Tibial artery (tissue), 4 donors: ENCODE results near the gene GPR4.

Experiments
- DNase-seq, 2 donors: peaks; one replicate each; pipeline ENCODE4 v3.0.0-alpha.2; 2019
- H3K27ac ChIP-seq, 2 donors: fragments of 200-600 bp; sonication (generic) in 1 of 2; 1 replicate in 1 of 2; 2 replicates in 1 of 2; pipeline ENCODE4 v1.5.1; 2018 to 2019; ENCODE audit warnings: mild to moderate bottlenecking in 1 of 2
- H3K27me3 ChIP-seq, 2 donors: fragments of 200-600 bp; sonication (generic) in 1 of 2; one replicate each; pipeline versions ENCODE4 v1.5.1 to v1.6.0; 2016 to 2019
- H3K36me3 ChIP-seq, 3 donors: fragments of 200-600 bp; sonication (generic) in 2 of 3; one replicate each; pipeline ENCODE4 v1.5.1; 2016 to 2019; ENCODE audit warnings: mild to moderate bottlenecking in 2 of 3
- H3K4me1 ChIP-seq, 4 donors: fragments of 200-600 bp; sonication (generic) in 2 of 4; 1 replicate in 3 of 4; 2 replicates in 1 of 4; pipeline ENCODE4 v1.5.1; 2016 to 2019
- H3K4me3 ChIP-seq, 2 donors: fragments of 200-600 bp; sonication (generic) in 1 of 2; 1 replicate in 1 of 2; 2 replicates in 1 of 2; pipeline ENCODE4 v1.5.1; 2018 to 2019; ENCODE audit warnings: mild to moderate bottlenecking in 2 of 2
- H3K9me3 ChIP-seq, 3 donors: fragments of 200-600 bp; sonication (generic) in 1 of 3; one replicate each; pipeline ENCODE4 v1.5.1; 2016 to 2019
- intact Hi-C: fragments of 100-400 bp; cut with DNase I; formaldehyde crosslinking; loops from one replicate; pipeline ENCODE4 v1.15.0; 2023; ENCODE audit warnings: low total_unique reads
- TF ChIP-seq, protein P1 (sequence below), 2 experiments: fragments of 200-600 bp in 1 of 2; fragments of 450-650 bp in 1 of 2; IDR thresholded peaks; one replicate each; pipeline ENCODE4 v1.5.1; 2017 to 2019; ENCODE audit warnings: antibody characterized with exemption in 2 of 2, mild to moderate bottlenecking in 1 of 2, moderate library complexity in 1 of 2

Gene GPR4

GRCh38 chr19:45542234-45542668, 59.8 kb downstream of the GPR4 start:
- intact Hi-C loops = no loop called here
- Histone ChIP-seq H3K36me3 (no peaks in the 10 kb centered on the region), H3K9me3 (no peaks in the 10 kb centered on the region), H3K27ac (no peak overlapping the region), H3K27me3 (no peaks in the 10 kb centered on the region), H3K4me3 (no peak overlapping the region), H3K4me1 (no peaks in the 10 kb centered on the region)
- TF ChIP-seq, protein P1, sequence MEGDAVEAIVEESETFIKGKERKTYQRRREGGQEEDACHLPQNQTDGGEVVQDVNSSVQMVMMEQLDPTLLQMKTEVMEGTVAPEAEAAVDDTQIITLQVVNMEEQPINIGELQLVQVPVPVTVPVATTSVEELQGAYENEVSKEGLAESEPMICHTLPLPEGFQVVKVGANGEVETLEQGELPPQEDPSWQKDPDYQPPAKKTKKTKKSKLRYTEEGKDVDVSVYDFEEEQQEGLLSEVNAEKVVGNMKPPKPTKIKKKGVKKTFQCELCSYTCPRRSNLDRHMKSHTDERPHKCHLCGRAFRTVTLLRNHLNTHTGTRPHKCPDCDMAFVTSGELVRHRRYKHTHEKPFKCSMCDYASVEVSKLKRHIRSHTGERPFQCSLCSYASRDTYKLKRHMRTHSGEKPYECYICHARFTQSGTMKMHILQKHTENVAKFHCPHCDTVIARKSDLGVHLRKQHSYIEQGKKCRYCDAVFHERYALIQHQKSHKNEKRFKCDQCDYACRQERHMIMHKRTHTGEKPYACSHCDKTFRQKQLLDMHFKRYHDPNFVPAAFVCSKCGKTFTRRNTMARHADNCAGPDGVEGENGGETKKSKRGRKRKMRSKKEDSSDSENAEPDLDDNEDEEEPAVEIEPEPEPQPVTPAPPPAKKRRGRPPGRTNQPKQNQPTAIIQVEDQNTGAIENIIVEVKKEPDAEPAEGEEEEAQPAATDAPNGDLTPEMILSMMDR (IDR thresholded peaks at IDR 0.05) = no peak
- no peak for DNase-seq
